ENCODE data around the gene LDHB. TPM values are rescaled to one million over a fixed set of nuclear protein-coding genes. Genes with fewer than 3 reads are reported as not detected.

The LDHB gene
- total and polyA plus RNA-seq, 10 of the 15 experiments (the other 5 are each of a cell fraction or from before 2014, with no cell fraction given) = 800 to 3,692 (median 1,366) TPM

- FAIRE-seq (no peak), ATAC-seq (peak; percentile 48; the same call in 2 of the 3 replicates), DNase-seq (ENCODE audit: low read depth, low spot score) (no peak)
- H3K79me2 ChIP-seq (ENCODE audit: control insufficient read depth, insufficient read depth, low read length) = no peaks in the 10 kb centered on the region
- H3K27ac ChIP-seq (ENCODE audit: control insufficient read depth, insufficient read depth) = no peak overlapping the region
- intact Hi-C loops (cut with micrococcal nuclease; ENCODE audit: unreplicated experiment) (no loop called here), in situ Hi-C loops (cut with MboI) (no loop called here)
- no peaks in the 10 kb centered on the region for H3K27me3 ChIP-seq (replicated peaks in 1 of 2; ENCODE audit: control insufficient read depth in 2 of 2, insufficient read depth in 2 of 2, low read length in 1 of 2)
- TF ChIP-seq ATF7 (IDR thresholded peaks at IDR 0.05; ENCODE audit: low read depth) (no peak), IKZF2 (IDR thresholded peaks at IDR 0.05) (peak in 1 of 2 experiments; percentile 10; a peak in 1 of 4 replicates)
- ChIA-PET SMC1A (ENCODE audit: uncharacterized antibody, unreplicated experiment) (interaction anchor here (1.5 kb wide), 1 partner anchor 72 kb away, joined by 9 read pairs; no protein-coding TSS in a partner anchor), RAD21 (ENCODE audit: unreplicated experiment) (interaction anchor here (1.2 kb wide), 1 partner anchor 72 kb away, joined by 4 read pairs; no protein-coding TSS in a partner anchor), POLR2A (no interaction called here), CTCF (interaction anchor here (1.5 kb wide), 1 partner anchor 72 kb away, joined by 5 read pairs; no protein-coding TSS in a partner anchor)
- BruUV-seq (replicated peaks) = no TSS peak
- H3K9me3 ChIP-seq (replicated peaks; ENCODE audit: control insufficient read depth, insufficient read depth, low read length) = no peaks in the 10 kb centered on the region
- no peak overlapping the region for H3K4me2 ChIP-seq (ENCODE audit: control insufficient read depth, insufficient read depth)
- H3K4me1 ChIP-seq (ENCODE audit: control insufficient read depth, insufficient read depth, low read length) = no peaks in the 10 kb centered on the region
- H3K9ac ChIP-seq (ENCODE audit: control insufficient read depth, insufficient read depth, low read length) = no peak overlapping the region
- no peaks in the 10 kb centered on the region for H3K36me3 ChIP-seq (ENCODE audit: control insufficient read depth in 2 of 2, insufficient read depth in 2 of 2, low read length in 1 of 2)
- no peaks in the 10 kb centered on the region for H4K20me1 ChIP-seq (ENCODE audit: control insufficient read depth, insufficient read depth)
- no peak overlapping the region for H3K4me3 ChIP-seq
- no peak overlapping the region; the same call in 1 of the 2 replicates for H2AFZ ChIP-seq (ENCODE audit: control insufficient read depth, low read depth, low read length)
Measured at GRCh38 chr12:21608196-21608595, 49.4 kb downstream of the LDHB start.

- WGBS (ENCODE audit: insufficient coverage, insufficient replicate concordance, low lambda C conversion rate, missing lambda C conversion rate) = 89% methylated on average over 2 of the region's 2 CpGs
- ATAC-seq (no peak), DNase-seq (ENCODE audit: low read depth, low spot score) (no peak), FAIRE-seq (no peak)
- no peak overlapping the region for H3K9ac ChIP-seq (ENCODE audit: control insufficient read depth, insufficient read depth, low read length)
- H3K9me3 ChIP-seq (replicated peaks; ENCODE audit: control insufficient read depth, insufficient read depth, low read length) = no peaks in the 10 kb centered on the region
- no peaks in the 10 kb centered on the region for H3K36me3 ChIP-seq (ENCODE audit: control insufficient read depth in 2 of 2, insufficient read depth in 2 of 2, low read length in 1 of 2)
- no peak overlapping the region for H3K4me3 ChIP-seq
- H3K27ac ChIP-seq (ENCODE audit: control insufficient read depth, insufficient read depth) = no peak overlapping the region
- in situ Hi-C loops (cut with MboI) (no loop called here), intact Hi-C loops (cut with micrococcal nuclease; ENCODE audit: unreplicated experiment) (loop anchor here (1.0 kb wide), 1 partner anchor 73 kb away; no protein-coding TSS in a partner anchor)
- CTCF ChIA-PET = no interaction called here
- H3K4me1 ChIP-seq (ENCODE audit: control insufficient read depth, insufficient read depth, low read length) = no peaks in the 10 kb centered on the region
- RAD21 ChIA-PET (ENCODE audit: unreplicated experiment) = no interaction called here
- no peak overlapping the region for H3K4me2 ChIP-seq (ENCODE audit: control insufficient read depth, insufficient read depth)
- no peaks in the 10 kb centered on the region for H3K27me3 ChIP-seq (replicated peaks in 1 of 2; ENCODE audit: control insufficient read depth in 2 of 2, insufficient read depth in 2 of 2, low read length in 1 of 2)
- POLR2A ChIA-PET = no interaction called here
- no TSS peak for BruUV-seq (replicated peaks)
- TF ChIP-seq CTCF (IDR thresholded peaks at IDR 0.05 in 2 of 3, conservative IDR thresholded peaks at IDR 0.05 in 1 of 3; ENCODE audit: control insufficient read depth in 2 of 3, extremely low read depth in 1 of 3, insufficient read depth in 1 of 3, low read depth in 3 of 3, low read length in 3 of 3) (peak in 2 of 3 experiments; percentile 13 to 33; a peak in 3 of 6 replicates), NR2C1 (IDR thresholded peaks at IDR 0.05) (no peak), SMC3 (IDR thresholded peaks at IDR 0.05; ENCODE audit: borderline replicate concordance, low read length) (peak; percentile 18; the same call in 1 of the 2 replicates), RAD21 (IDR thresholded peaks at IDR 0.05; ENCODE audit: insufficient read depth, low read depth, low read length) (0 out of 2 replicates have a peak, but pooled peaks have one; percentile 36)
- H4K20me1 ChIP-seq (ENCODE audit: control insufficient read depth, insufficient read depth) = no peaks in the 10 kb centered on the region
- no peak overlapping the region for H2AFZ ChIP-seq (ENCODE audit: control insufficient read depth, low read depth, low read length)
- H3K79me2 ChIP-seq (ENCODE audit: control insufficient read depth, insufficient read depth, low read length) = no peaks in the 10 kb centered on the region
- SMC1A ChIA-PET (ENCODE audit: uncharacterized antibody, unreplicated experiment) = no interaction called here
Measured at GRCh38 chr12:21607701-21608100, 49.9 kb downstream of the LDHB start.
